Left renal cortex interstitium (tissue), 4 donors: ENCODE measurements around the gene GBF1. TPM values are rescaled to one million over a fixed set of nuclear protein-coding genes. Genes with fewer than 3 reads are reported as not detected.
A peak's percentile ranks its signal among the peaks of the same experiment; 100 is the strongest.
"Not testable (repeated sequence)": the region's sequence is repeated elsewhere in the genome, so short reads cannot be mapped to it uniquely, and the experiment has no call there.

Source experiments
- DNase-seq, 4 donors: peaks; one replicate each; pipeline ENCODE4 v3.0.0-alpha.2; 2013; ENCODE audit warnings: low read depth in 4 of 4, low spot score in 2 of 4, missing footprints in 1 of 4
- polyA plus RNA-seq, 4 donors: library from polyadenylated mRNA; unstranded; fragments of 120-200 nt; gene quantifications; one replicate each; pipeline ENCODE4 v1.2.1, GENCODE V29; 2013; ENCODE audit not compliant: insufficient read length in 4 of 4

GBF1 gene
- polyA plus RNA-seq: 10 to 100 TPM; 39.9 to 58.8 (median 47.2) TPM

DNA sequence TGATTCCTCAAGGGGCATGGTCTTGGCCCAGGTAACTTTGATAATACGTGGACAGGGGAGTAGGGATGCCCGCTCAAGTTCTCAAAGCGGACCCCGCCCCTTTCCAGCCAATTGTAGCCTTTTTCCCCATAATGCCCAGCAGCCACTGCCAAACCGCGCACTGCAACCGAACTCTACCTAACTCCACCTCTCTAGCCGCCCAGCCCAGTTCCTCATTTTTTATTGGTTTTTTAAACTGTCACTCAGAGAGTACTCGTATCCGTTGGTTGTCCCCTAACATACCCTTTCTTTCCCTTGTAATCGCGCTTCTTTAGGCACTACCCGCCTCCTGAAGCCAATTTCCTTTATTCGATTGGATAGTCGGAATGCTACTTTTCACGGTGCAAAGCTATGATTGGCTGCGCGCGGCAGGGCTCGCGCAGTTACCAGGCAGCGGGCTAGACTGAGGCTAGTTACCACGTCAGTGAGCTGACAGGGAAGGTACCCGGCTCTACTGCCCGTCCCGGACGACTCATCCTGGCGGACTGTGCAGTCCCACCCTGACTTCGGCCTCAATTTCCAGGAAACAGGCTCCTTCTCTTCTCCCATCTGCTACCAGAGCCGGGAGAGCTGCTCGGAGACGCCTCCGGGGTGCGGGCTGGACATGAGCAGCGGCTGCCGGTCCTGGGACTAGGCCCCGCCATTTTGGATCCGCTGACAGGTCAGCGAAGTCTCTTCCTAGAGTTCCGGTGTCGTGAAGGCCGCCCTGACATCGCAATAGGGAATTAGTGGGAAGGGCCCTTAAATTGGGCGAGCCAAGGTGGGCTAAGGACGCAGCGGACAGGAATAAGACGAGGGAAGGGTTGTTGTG, at the start of gene GBF1:
TSS of gene GBF1 (plus strand) at position 451 of the 850 bp plus-strand sequence. CDS start 13,407 bp downstream, outside the sequence.
- peak; percentile 97 to 99 (median 98) for DNase-seq

GRCh38 chr10:102196893-102197292, 48.4 kb upstream of the GBF1 start:
- DNase-seq: no peak

GRCh38 chr10:102198027-102198426, 47.3 kb upstream of the GBF1 start:
- no peak for DNase-seq

DNA sequence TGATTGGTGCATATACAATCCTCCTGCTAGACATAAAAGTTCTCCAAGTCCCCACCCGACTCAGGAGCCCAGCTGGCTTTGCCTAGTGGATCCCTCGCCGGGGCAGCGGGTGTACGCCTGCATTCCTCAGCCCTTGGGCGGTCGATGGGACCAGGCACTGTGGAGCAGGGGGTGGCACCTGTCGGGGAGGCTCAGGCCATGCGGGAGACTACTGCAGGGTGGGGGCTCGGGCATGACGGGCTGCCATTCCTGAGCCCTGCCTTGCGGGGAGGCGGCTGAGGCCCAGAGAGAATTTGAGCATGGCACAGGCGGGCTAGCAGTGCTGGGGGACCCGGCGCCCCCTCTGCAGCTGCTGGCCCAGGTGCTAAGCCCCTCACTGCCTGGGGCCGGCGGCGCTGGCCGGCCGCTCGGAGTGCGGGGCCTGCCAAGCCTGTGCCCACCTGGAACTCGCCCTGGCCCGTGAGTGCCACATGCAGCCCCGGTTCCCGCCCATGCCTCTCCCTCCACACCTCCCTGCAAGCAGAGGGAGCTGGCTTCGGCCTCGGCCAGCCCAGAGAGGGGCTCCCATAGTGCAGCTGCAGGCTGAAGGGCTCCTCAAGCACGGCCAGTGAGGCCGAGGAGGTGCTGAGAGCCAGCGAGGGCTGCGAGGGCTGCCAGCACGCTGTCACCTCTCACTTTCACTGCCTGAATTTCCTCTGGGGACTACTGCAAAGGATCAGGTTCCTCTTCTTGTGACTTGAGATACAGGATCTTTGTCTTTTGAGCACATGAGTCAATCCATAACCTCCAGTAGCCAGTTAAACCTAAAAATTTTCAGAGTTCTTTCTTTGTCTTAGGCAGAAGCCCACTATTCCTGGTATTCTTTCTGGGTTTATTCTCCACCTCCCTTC, 44.3 kb upstream of the GBF1 start:
- no peak for DNase-seq

- DNase-seq: no peak
These were observed 42.9 kb upstream of the GBF1 start for GRCh38 chr10:102202386-102202785.

DNA sequence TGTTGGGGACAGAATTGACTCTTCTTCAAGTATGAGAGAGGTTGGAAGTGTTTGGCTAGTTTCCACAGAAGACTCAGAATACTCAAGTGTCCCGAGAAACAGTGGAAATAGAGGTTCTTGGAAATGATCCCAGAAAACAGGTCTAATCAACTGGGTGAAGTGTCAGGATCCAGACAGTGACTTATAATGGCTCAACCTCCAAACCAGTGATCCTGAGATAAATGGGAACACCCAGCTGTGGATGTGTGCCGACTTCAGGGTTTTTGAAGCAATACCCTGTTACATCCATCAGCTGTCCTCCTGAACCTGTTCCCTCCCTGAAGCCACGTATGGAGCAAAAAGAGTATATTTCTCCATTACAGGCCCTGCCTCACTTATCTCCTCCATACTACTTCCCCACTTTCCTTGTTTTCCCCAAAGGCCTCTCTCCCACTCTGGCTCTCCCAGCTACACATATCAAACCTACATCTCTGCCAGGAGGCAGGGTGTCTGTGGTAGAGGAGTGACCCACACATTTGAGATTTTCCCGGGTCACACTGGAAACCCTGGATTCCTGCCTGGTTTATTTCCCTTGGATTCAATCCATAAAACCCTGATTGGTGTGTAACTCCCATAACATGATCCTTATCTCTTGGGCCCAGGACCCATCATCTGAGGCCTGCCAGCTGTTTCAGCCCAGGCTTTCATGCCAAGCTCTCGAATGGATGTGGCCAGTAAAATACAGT, 36.9 kb upstream of the GBF1 start:
- DNase-seq: no peak

GRCh38 chr10:102211615-102212299, 33.6 kb upstream of the GBF1 start:
- DNase-seq: no peak

- not testable (repeated sequence) for DNase-seq
These were observed 31.7 kb upstream of the GBF1 start for GRCh38 chr10:102213599-102213998.

DNA sequence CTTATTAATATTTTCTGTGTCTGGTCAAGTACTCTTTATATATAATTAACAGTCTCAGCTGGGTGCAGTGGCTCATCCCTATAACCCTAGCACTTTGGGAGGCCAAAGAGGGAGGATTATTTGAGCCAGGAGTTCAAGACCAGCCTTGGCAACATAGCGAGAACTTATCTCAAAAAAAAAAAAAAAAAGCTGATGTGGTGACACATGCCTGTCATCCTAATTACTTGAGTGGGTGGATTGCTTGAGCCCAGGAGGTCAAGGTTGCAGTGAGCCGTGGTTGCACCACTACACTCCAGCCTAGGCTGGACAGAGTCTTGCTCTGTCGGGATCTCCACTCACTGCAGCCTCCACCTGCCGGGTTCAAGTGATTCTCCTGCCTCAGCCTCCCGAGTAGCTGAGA, 26.0 kb upstream of the GBF1 start:
- DNase-seq: no peak

- no peak for DNase-seq
These were observed 24.7 kb upstream of the GBF1 start for GRCh38 chr10:102220612-102221011.

- no peak for DNase-seq
These were observed 22.5 kb upstream of the GBF1 start for GRCh38 chr10:102222797-102223196.

GRCh38 chr10:102225646-102226541, 19.4 kb upstream of the GBF1 start, which contains the start of gene ELOVL3:
ELOVL3 (plus strand) TSS chr10:102226299; CDS start chr10:102226549, 250 bp downstream.
- peak in 2 of 4 donors; percentile 86 to 88 for DNase-seq

DNA sequence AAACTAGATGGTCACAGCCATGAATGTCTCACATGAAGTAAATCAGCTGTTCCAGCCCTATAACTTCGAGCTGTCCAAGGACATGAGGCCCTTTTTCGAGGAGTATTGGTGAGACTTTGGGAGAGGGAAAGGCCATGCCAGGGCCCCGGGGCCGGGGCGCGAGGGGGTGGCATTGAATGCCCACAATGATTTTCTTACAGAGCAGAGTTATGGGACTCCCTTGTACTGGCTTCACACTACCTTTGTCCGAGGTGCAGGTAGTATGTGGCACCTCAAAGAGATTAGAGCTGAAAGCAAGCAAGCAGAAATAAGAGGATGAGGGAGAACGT, 18.8 kb upstream of the GBF1 start:
- DNase-seq: no peak

DNA sequence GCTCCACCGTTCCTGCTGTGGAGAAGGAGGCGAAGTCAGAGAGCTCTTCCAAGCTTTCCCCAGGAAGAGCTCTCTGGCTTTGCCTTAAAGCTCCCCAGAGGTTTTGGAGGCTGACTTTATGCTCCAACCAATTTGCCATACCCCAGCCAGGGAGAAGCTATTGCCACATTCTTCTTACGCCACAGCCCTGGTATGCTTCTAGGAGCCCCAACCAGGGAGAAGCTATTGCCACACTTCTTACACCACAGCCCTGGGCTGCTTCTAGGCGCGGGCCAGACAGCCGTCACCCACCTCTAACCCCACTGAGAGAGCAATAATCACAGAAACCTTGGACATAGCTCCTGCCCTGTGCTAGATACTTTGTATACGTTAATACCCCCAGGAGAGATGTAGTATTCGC, 18.3 kb upstream of the GBF1 start:
- DNase-seq: no peak

- peak in 1 of 4 donors; percentile 69 for DNase-seq
These were observed 15.5 kb upstream of the GBF1 start for GRCh38 chr10:102229810-102230263.

DNA sequence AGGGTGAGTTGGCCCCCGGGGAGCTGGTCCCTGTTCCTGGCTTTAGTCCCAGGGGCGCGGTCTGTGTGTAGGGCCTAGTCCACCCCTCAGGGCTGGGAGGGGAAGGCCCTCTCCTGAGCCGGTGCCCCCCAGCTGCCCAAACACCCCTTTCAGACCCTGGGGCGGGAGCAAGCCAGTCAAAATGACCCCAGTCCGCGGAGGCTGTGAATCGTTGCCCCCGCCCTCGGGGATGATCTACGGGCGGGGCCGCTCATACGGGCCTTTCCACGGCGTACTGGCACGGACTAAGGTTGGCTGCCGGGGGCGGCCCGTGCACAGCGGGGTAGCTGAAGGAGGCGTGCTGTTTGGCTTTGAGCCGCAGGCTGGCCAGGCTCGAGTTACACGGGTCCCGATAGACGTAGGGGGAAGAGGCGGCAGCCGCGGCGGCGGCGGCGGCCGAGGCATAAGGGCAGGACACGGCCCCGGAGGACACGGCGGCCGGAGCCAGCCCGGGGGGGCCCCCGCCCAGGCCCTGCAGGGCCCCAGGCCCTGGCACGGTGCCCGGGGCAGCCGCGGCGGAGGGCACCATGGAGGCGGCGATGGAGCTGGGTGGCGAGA, 15.0 kb upstream of the GBF1 start:
- DNase-seq: no peak

- no peak for DNase-seq
These were observed 14.4 kb upstream of the GBF1 start for GRCh38 chr10:102230861-102231356.
